ENCODE results near the gene TUBAL3. TPM values are rescaled to one million over a fixed set of nuclear protein-coding genes. Genes with fewer than 3 reads are reported as not detected.

Gene TUBAL3
- total and polyA plus RNA-seq, 9 of the 15 experiments (the other 6 are each of a cell fraction or from before 2014, with no cell fraction given), result 5.5 to 10.1 (median 6.9) TPM

DNA sequence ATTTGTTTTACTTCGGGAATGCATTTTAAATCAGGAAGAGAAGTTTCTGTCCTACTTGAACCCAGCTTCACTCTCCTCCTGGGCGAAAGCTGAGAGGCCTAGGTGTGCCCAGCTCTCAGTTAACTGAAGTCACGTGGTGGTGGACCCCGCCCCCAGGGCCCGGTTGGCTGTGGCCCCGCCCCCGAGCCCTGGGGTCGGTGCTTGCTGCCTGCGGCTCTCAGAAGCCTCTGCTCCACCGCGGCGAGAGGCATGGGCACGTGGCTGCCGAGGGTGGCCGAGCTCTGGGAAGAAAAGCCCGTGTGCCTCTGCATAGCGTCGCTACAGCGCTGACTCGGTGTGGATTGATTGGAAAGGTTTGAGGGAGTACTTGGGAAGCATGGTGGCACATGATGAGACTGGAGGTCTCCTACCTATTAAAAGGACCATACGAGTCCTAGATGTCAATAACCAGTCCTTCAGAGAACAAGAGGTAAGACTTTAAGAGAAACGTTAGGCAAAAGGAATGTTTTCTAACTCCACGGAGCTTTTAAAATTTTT, 41.8 kb upstream of the TUBAL3 start (continued):
- TF ChIP-seq ZNF79 (CRISPR knock-in tag; IDR thresholded peaks at IDR 0.05; ENCODE audit: low read depth) (no peak), FOXA1 (IDR thresholded peaks at IDR 0.05; ENCODE audit: borderline replicate concordance) (no peak), SRSF1 (IDR thresholded peaks at IDR 0.05; ENCODE audit: low read depth, low read length) (no peak), CHD1 (IDR thresholded peaks at IDR 0.05; ENCODE audit: low read length) (no peak), ZNF57 (CRISPR knock-in tag; IDR thresholded peaks at IDR 0.05) (no peak), SMAD3 (CRISPR knock-in tag; conservative IDR thresholded peaks at IDR 0.05) (no peak), GTF2F1 (IDR thresholded peaks at IDR 0.05; ENCODE audit: low read depth, low read length) (peak; percentile 95), TEAD2 (tag; IDR thresholded peaks at IDR 0.05) (no peak), ZNF583 (CRISPR knock-in tag; IDR thresholded peaks at IDR 0.05) (peak; percentile 32; the same call in 1 of the 2 replicates), PTTG1 (tag; IDR thresholded peaks at IDR 0.05; ENCODE audit: low read depth) (no peak), SRSF3 (IDR thresholded peaks at IDR 0.05; ENCODE audit: insufficient read depth, low read length) (no peak), NCOA1 (IDR thresholded peaks at IDR 0.05; ENCODE audit: low read depth) (no peak), ETS2 (tag; IDR thresholded peaks at IDR 0.05; ENCODE audit: borderline replicate concordance, poor library complexity, severe bottlenecking) (no peak), PPARD (CRISPR knock-in tag; IDR thresholded peaks at IDR 0.05) (no peak), MAFF (IDR thresholded peaks at IDR 0.05; ENCODE audit: low read length) (no peak), SUPT5H (IDR thresholded peaks at IDR 0.05) (peak; percentile 97), NFIC (IDR thresholded peaks at IDR 0.05) (peak; percentile 60), ZNF263 (CRISPR knock-in tag; IDR thresholded peaks at IDR 0.05; ENCODE audit: borderline replicate concordance) (no peak; the same call in 1 of the 2 replicates), TCF7 (IDR thresholded peaks at IDR 0.05; ENCODE audit: borderline replicate concordance) (no peak), YY1 (IDR thresholded peaks at IDR 0.05; ENCODE audit: borderline replicate concordance in 1 of 3, control insufficient read depth in 1 of 3, extremely low read depth in 1 of 3, insufficient read depth in 3 of 3, insufficient read length in 1 of 3, insufficient replicate concordance in 2 of 3, low read depth in 1 of 3, low read length in 2 of 3) (peak in 2 of 3 experiments; percentile 58 to 78)
- TF ChIP-seq, protein P1, sequence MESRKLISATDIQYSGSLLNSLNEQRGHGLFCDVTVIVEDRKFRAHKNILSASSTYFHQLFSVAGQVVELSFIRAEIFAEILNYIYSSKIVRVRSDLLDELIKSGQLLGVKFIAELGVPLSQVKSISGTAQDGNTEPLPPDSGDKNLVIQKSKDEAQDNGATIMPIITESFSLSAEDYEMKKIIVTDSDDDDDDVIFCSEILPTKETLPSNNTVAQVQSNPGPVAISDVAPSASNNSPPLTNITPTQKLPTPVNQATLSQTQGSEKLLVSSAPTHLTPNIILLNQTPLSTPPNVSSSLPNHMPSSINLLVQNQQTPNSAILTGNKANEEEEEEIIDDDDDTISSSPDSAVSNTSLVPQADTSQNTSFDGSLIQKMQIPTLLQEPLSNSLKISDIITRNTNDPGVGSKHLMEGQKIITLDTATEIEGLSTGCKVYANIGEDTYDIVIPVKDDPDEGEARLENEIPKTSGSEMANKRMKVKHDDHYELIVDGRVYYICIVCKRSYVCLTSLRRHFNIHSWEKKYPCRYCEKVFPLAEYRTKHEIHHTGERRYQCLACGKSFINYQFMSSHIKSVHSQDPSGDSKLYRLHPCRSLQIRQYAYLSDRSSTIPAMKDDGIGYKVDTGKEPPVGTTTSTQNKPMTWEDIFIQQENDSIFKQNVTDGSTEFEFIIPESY (CRISPR knock-in tag; IDR thresholded peaks at IDR 0.05), result peak; percentile 62
- TF ChIP-seq, protein P2, sequence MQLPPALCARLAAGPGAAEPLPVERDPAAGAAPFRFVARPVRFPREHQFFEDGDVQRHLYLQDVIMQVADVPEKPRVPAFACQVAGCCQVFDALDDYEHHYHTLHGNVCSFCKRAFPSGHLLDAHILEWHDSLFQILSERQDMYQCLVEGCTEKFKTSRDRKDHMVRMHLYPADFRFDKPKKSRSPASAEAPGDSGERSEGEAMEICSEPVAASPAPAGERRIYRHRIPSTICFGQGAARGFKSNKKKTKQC (CRISPR knock-in tag; IDR thresholded peaks at IDR 0.05), result peak; percentile 81
- TF ChIP-seq, protein P3, sequence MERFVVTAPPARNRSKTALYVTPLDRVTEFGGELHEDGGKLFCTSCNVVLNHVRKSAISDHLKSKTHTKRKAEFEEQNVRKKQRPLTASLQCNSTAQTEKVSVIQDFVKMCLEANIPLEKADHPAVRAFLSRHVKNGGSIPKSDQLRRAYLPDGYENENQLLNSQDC (CRISPR knock-in tag; IDR thresholded peaks at IDR 0.05), result no peak
- TF ChIP-seq, protein P4, sequence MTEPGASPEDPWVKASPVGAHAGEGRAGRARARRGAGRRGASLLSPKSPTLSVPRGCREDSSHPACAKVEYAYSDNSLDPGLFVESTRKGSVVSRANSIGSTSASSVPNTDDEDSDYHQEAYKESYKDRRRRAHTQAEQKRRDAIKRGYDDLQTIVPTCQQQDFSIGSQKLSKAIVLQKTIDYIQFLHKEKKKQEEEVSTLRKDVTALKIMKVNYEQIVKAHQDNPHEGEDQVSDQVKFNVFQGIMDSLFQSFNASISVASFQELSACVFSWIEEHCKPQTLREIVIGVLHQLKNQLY (CRISPR knock-in tag; conservative IDR thresholded peaks at IDR 0.05), result no peak
- TF ChIP-seq, protein P5, sequence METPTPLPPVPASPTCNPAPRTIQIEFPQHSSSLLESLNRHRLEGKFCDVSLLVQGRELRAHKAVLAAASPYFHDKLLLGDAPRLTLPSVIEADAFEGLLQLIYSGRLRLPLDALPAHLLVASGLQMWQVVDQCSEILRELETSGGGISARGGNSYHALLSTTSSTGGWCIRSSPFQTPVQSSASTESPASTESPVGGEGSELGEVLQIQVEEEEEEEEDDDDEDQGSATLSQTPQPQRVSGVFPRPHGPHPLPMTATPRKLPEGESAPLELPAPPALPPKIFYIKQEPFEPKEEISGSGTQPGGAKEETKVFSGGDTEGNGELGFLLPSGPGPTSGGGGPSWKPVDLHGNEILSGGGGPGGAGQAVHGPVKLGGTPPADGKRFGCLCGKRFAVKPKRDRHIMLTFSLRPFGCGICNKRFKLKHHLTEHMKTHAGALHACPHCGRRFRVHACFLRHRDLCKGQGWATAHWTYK (CRISPR knock-in tag; IDR thresholded peaks at IDR 0.05), result peak; percentile 75; the same call in 1 of the 2 replicates

Measured in K562 (cell line).